Erythroblast (primary cell): ENCODE results near the gene R3HDM2.

Source experiments
- GATA1 ChIP-seq: IDR thresholded peaks from 2 replicates; pipeline ENCODE4 v1.6.1; 2011; ENCODE audit warnings: low read depth, mild to moderate bottlenecking, control low read depth, low read length, moderate library complexity
- POLR2A ChIP-seq: IDR thresholded peaks from 2 replicates; pipeline ENCODE4 v1.6.1; 2011; ENCODE audit warnings: mild to moderate bottlenecking, low read length

DNA sequence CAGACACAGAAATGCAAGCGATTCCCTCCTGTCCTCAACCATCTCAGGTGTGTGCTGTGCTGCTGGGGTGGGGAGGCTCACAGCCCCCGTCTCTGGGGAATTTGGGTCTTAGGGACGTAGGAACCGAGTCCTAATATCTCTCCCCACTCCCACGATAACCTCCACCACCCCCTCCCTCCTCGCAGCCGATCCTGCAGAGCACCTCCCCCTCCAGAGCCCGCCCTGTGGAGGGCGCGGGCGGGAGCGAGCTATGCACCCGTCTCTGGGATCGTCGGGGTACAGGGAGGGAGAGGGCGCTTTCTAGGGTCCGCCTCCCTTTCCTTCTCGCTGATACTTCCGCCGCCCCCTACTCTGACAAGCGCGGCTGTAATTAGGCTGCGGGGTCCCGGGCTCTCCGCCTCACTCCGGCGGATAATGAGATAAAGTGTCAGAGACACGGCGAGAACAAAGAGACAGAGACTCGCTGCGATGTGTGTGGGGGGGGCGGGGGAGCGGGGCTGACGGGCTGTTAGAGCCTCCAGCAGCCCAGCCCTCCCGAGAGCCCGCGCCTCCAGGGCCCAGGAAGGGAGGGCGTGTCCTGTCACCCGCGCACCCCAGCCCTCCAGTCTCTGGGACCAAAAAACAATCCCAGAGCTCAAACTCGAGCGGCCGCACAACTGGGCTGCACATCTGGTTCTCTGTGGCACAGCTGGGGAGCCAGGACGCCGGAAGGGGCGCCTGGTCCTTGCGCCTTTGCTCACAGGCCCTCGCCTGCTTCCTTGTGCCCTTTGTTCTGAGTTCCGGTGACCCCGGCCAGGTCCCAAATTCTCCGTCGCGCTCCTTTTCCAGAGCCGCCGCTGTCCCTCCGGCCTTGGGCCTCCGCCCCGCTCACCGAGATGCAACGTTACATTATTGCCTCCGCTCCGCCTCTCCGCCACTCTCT is 192.7 kb downstream of the R3HDM2 start:
- TF ChIP-seq POLR2A (no peak), GATA1 (no peak)
